ENCODE results near the gene FEN1. TPM values are rescaled to one million over a fixed set of nuclear protein-coding genes. Genes with fewer than 3 reads are reported as not detected.

Gene FEN1
- total and polyA plus RNA-seq, 2 of the 13 experiments (the other 11 are each of a cell fraction or from before 2014, with no cell fraction given) = 12.4 to 102 TPM

GRCh38 chr11:61827571-61828378 is 35.1 kb downstream of the FEN1 start, which contains the start of gene FADS2 (continued):
- TF ChIP-seq, protein P1, sequence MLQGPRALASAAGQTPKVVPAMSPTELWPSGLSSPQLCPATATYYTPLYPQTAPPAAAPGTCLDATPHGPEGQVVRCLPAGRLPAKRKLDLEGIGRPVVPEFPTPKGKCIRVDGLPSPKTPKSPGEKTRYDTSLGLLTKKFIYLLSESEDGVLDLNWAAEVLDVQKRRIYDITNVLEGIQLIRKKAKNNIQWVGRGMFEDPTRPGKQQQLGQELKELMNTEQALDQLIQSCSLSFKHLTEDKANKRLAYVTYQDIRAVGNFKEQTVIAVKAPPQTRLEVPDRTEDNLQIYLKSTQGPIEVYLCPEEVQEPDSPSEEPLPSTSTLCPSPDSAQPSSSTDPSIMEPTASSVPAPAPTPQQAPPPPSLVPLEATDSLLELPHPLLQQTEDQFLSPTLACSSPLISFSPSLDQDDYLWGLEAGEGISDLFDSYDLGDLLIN (CRISPR knock-in tag; IDR thresholded peaks at IDR 0.05; ENCODE audit: borderline replicate concordance) = no peak
- no peak for TF ChIP-seq ZBTB37 (CRISPR knock-in tag; IDR thresholded peaks at IDR 0.05)
- TF ChIP-seq, protein P2, sequence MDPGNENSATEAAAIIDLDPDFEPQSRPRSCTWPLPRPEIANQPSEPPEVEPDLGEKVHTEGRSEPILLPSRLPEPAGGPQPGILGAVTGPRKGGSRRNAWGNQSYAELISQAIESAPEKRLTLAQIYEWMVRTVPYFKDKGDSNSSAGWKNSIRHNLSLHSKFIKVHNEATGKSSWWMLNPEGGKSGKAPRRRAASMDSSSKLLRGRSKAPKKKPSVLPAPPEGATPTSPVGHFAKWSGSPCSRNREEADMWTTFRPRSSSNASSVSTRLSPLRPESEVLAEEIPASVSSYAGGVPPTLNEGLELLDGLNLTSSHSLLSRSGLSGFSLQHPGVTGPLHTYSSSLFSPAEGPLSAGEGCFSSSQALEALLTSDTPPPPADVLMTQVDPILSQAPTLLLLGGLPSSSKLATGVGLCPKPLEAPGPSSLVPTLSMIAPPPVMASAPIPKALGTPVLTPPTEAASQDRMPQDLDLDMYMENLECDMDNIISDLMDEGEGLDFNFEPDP (CRISPR knock-in tag; conservative IDR thresholded peaks at IDR 0.05) = no peak
- TF ChIP-seq KDM5A (IDR thresholded peaks at IDR 0.05; ENCODE audit: borderline replicate concordance, low read length) = no peak
- TF ChIP-seq ZNF326 (CRISPR knock-in tag; IDR thresholded peaks at IDR 0.05; ENCODE audit: borderline replicate concordance) = no peak
- TF ChIP-seq NFAT5 (CRISPR knock-in tag; IDR thresholded peaks at IDR 0.05) = no peak
- TF ChIP-seq SMAD3 (CRISPR knock-in tag; IDR thresholded peaks at IDR 0.05) = no peak
- TF ChIP-seq ZNF460 (CRISPR knock-in tag; IDR thresholded peaks at IDR 0.05; ENCODE audit: borderline replicate concordance) = no peak
- TF ChIP-seq KLF16 (CRISPR knock-in tag; IDR thresholded peaks at IDR 0.05) = 0 out of 4 replicates have a peak, but pooled peaks of 1 of the 2 experiments have one; percentile 38
- TF ChIP-seq ZNF264 (CRISPR knock-in tag; IDR thresholded peaks at IDR 0.05) = no peak; the same call in 1 of the 2 replicates
- no peak for TF ChIP-seq YY1 (IDR thresholded peaks at IDR 0.05; ENCODE audit: insufficient read depth, insufficient replicate concordance, low read depth, low read length)
- TF ChIP-seq UBTF (CRISPR knock-in tag; IDR thresholded peaks at IDR 0.05) = no peak
- TF ChIP-seq ZSCAN29 (CRISPR knock-in tag; conservative IDR thresholded peaks at IDR 0.05) = no peak
- no peak for TF ChIP-seq THYN1 (CRISPR knock-in tag; IDR thresholded peaks at IDR 0.05; ENCODE audit: borderline replicate concordance, low read depth)
- TF ChIP-seq CAMTA2 (CRISPR knock-in tag; IDR thresholded peaks at IDR 0.05; ENCODE audit: borderline replicate concordance) = no peak
- no peak for TF ChIP-seq ZNF30 (CRISPR knock-in tag; IDR thresholded peaks at IDR 0.05)
